IMR-90 (cell line): ENCODE data around the gene HGFAC. TPM values are rescaled to one million over a fixed set of nuclear protein-coding genes. Genes with fewer than 3 reads are reported as not detected.

ENCODE experiments used
- ATAC-seq: fragments of 200-7000 bp; cut with Tn5 transposase; 2 replicates; pipeline ENCODE4 v1.9.1; 2020; ENCODE audit warnings: low read depth, mild to moderate bottlenecking, moderate library complexity
- BruUV-seq: library from RNA; stranded (reverse); fragments of 400-500 nt; replicated peaks from 2 replicates; lab custom pipeline; 2021; lab: Mats Ljungman, UMichigan
- CTCF ChIA-PET: fragments of 300-600 bp; formaldehyde crosslinking; extraction: SDS; loops from one replicate; lab custom pipeline; 2021; ENCODE audit warnings: antibody characterized with exemption; lab: Yijun Ruan, JAX
- POLR2A ChIA-PET: fragments of 300-600 bp; sonication (Branson Sonifier 250); formaldehyde crosslinking; loops from one replicate; lab custom pipeline; 2022; ENCODE audit warnings: antibody characterized with exemption; ENCODE audit not compliant: unreplicated experiment; lab: Charles Lee
- DNase-seq: peaks from one replicate; pipeline ENCODE4 v3.0.0; 2013
- H2AFZ ChIP-seq: replicated peaks from 2 replicates; pipeline ENCODE3; 2013; ENCODE audit warnings: low read length, mild to moderate bottlenecking; ENCODE audit not compliant: poor library complexity
- H2AK5ac ChIP-seq: 2 replicates; pipeline ENCODE4 v1.6.1; 2013; ENCODE audit warnings: low read depth, low read length, inconsistent platforms
- H2AK9ac ChIP-seq: replicated peaks from 2 replicates; pipeline ENCODE3; 2013; ENCODE audit warnings: mild to moderate bottlenecking, low read depth, low read length, moderate library complexity; ENCODE audit not compliant: poor library complexity
- H2BK120ac ChIP-seq: 2 replicates; pipeline ENCODE4 v1.6.1; 2013; ENCODE audit warnings: low read depth, low read length, inconsistent platforms
- H2BK15ac ChIP-seq: 3 replicates; pipeline ENCODE4 v1.6.1; 2013; ENCODE audit warnings: low read depth, low read length, inconsistent platforms
- H2BK20ac ChIP-seq: 2 replicates; pipeline ENCODE4 v1.6.1; 2013; ENCODE audit warnings: low read depth, mild to moderate bottlenecking, inconsistent platforms, low read length, moderate library complexity
- H2BK5ac ChIP-seq: 2 replicates; pipeline ENCODE4 v1.6.1; 2013; ENCODE audit warnings: mild to moderate bottlenecking, low read depth, low read length, inconsistent platforms; ENCODE audit not compliant: poor library complexity, severe bottlenecking
- H3K14ac ChIP-seq: replicated peaks from 2 replicates; pipeline ENCODE4 v1.6.1; 2013; ENCODE audit warnings: low read depth, low read length, inconsistent platforms
- H3K18ac ChIP-seq: 2 replicates; pipeline ENCODE4 v1.6.1; 2013; ENCODE audit warnings: low read depth, low read length, control low read depth
- H3K23ac ChIP-seq: 2 replicates; pipeline ENCODE4 v1.6.1; 2013; ENCODE audit warnings: low read depth, low read length, inconsistent platforms
- H3K27ac ChIP-seq: 2 replicates; pipeline ENCODE4 v1.5.1; 2013; ENCODE audit warnings: mild to moderate bottlenecking, control low read depth, low read length; ENCODE audit not compliant: insufficient read depth
- H3K27me3 ChIP-seq: 2 replicates; pipeline ENCODE4 v1.6.1; 2013; ENCODE audit warnings: low read length; ENCODE audit not compliant: control insufficient read depth, insufficient read depth
- H3K36me3 ChIP-seq: 2 replicates; pipeline ENCODE4 v1.6.1; 2013; ENCODE audit warnings: low read length, mixed read lengths; ENCODE audit not compliant: control insufficient read depth, insufficient read depth
- H3K4ac ChIP-seq: 2 replicates; pipeline ENCODE4 v1.6.1; 2013; ENCODE audit warnings: low read depth, low read length, inconsistent platforms
- H3K4me1 ChIP-seq: 2 replicates; pipeline ENCODE4 v1.6.1; 2013; ENCODE audit warnings: low read length, mixed read lengths; ENCODE audit not compliant: control insufficient read depth, insufficient read depth
- H3K4me2 ChIP-seq: 2 replicates; pipeline ENCODE4 v1.6.1; 2013; ENCODE audit warnings: low read depth, mild to moderate bottlenecking, control low read depth, low read length, moderate library complexity
- H3K4me3 ChIP-seq: 2 replicates; pipeline ENCODE4 v1.5.1; 2013; ENCODE audit warnings: low read depth, mild to moderate bottlenecking, control low read depth, low read length, moderate library complexity; ENCODE audit not compliant: insufficient read depth
- H3K56ac ChIP-seq: 2 replicates; pipeline ENCODE4 v1.6.1; 2013; ENCODE audit warnings: low read length, inconsistent platforms; ENCODE audit not compliant: insufficient read depth; ENCODE audit errors: extremely low read depth
- H3K79me1 ChIP-seq, 2 experiments: 2 replicates each; pipeline ENCODE4 v1.6.1; 2013; ENCODE audit warnings: low read length in 2 of 2, inconsistent platforms in 1 of 2, low read depth in 1 of 2
- H3K9ac ChIP-seq: 2 replicates; pipeline ENCODE4 v1.6.1; 2013; ENCODE audit warnings: low read depth, low read length, control low read depth
- H3K9me1 ChIP-seq: 2 replicates; pipeline ENCODE4 v1.6.1; 2013; ENCODE audit warnings: low read length, inconsistent platforms; ENCODE audit not compliant: insufficient read depth
- H3K9me3 ChIP-seq: 2 replicates; pipeline ENCODE4 v1.6.1; 2013; ENCODE audit warnings: low read length; ENCODE audit not compliant: control insufficient read depth, insufficient read depth
- H4K20me1 ChIP-seq: 2 replicates; pipeline ENCODE4 v1.6.1; 2013; ENCODE audit warnings: low read length, inconsistent platforms; ENCODE audit not compliant: insufficient read depth
- H4K5ac ChIP-seq: 2 replicates; pipeline ENCODE4 v1.6.1; 2013; ENCODE audit warnings: mild to moderate bottlenecking, low read depth, low read length, control low read depth
- H4K8ac ChIP-seq, 2 experiments: 2 replicates each; pipeline ENCODE4 v1.6.1; 2013; ENCODE audit warnings: low read depth in 2 of 2, low read length in 2 of 2, control low read depth in 1 of 2, inconsistent platforms in 1 of 2
- H4K91ac ChIP-seq: 2 replicates; pipeline ENCODE4 v1.6.1; 2013; ENCODE audit warnings: low read depth, low read length, inconsistent platforms; ENCODE audit not compliant: insufficient read depth
- BHLHE40 ChIP-seq: fragments of 150-350 bp; IDR thresholded peaks from 2 replicates; pipeline ENCODE4 v1.6.1; 2016; ENCODE audit warnings: mild to moderate bottlenecking, low read depth, low read length
- SMC3 ChIP-seq: fragments of 150-350 bp; IDR thresholded peaks from 2 replicates; pipeline ENCODE4 v1.6.1; 2016; ENCODE audit warnings: low read depth, mild to moderate bottlenecking, antibody characterized with exemption, low read length, moderate library complexity
- WGBS, 2 experiments: methylation state at CpG; one replicate each; pipeline versions ENCODE4 v1.1.5 to v1.1.7; 2013; ENCODE audit warnings: missing lambda C conversion rate in 2 of 2; ENCODE audit not compliant: insufficient read length in 1 of 2; ENCODE audit errors: extremely low coverage in 2 of 2; 5-methylcytosine and 5-hydroxymethylcytosine counted together
- dilution Hi-C: fragments of 300-500 bp; cut with HindIII; formaldehyde crosslinking; loops from one replicate; pipeline ENCODE4 v1.14.3; 2018; ENCODE audit warnings: low sequenced_read_pairs; ENCODE audit not compliant: unreplicated experiment
- in situ Hi-C: fragments of 300-500 bp; cut with MboI; formaldehyde crosslinking; loops from 3 replicates; pipeline ENCODE4 v1.14.3; 2019; ENCODE audit warnings: low sequenced_read_pairs, inconsistent platforms, mixed read lengths
- intact Hi-C: fragments of 100-400 bp; cut with micrococcal nuclease; formaldehyde crosslinking; loops from 2 replicates; pipeline ENCODE4 v1.10.0; 2022
- polyA plus RNA-seq, 3 experiments: library from polyadenylated mRNA; depleted of rRNA; stranded (reverse); fragments of >200 nt; gene quantifications; 2 replicates each; pipeline ENCODE4 v1.2.3, GENCODE V29; 2012; ENCODE audit warnings: low replicate concordance in 1 of 3
- total RNA-seq: library from RNA; depleted of rRNA; stranded (reverse); fragments of >200 nt; gene quantifications from 2 replicates; pipeline ENCODE4 v1.2.3, GENCODE V29; 2012

Gene HGFAC
- total and polyA plus RNA-seq, 2 of the 4 experiments (the other 2 are of a cell fraction), result 0.05 TPM; not detected in 1

- TF ChIP-seq BHLHE40, result no peak
Measured at GRCh38 chr4:3473181-3473950, 31.6 kb downstream of the HGFAC start (continued).

GRCh38 chr4:3473996-3474765 is 32.4 kb downstream of the HGFAC start:
- Histone ChIP-seq H3K23ac (no peak overlapping the region), H4K8ac (no peak overlapping the region), H2AK9ac (no peak overlapping the region), H2BK20ac (no peak overlapping the region), H2AK5ac (no peak overlapping the region), H2BK15ac (no peak overlapping the region), H3K4me3 (no peak overlapping the region), H3K9ac (no peak overlapping the region), H2AFZ (no peak overlapping the region), H2BK120ac (no peak overlapping the region), H3K4me1 (no peaks in the 10 kb centered on the region), H4K91ac (no peak overlapping the region), H3K27me3 (peaks cover 47% of the 10 kb centered on the region), H4K5ac (no peak overlapping the region), H3K9me1 (no peaks in the 10 kb centered on the region), H3K4me2 (no peak overlapping the region), H4K20me1 (no peaks in the 10 kb centered on the region), H3K79me1 (no peaks in the 10 kb centered on the region), H3K56ac (no peak overlapping the region), H3K4ac (no peak overlapping the region), H3K18ac (no peak overlapping the region), H3K14ac (no peak overlapping the region), H3K36me3 (no peaks in the 10 kb centered on the region), H3K27ac (no peak overlapping the region), H3K9me3 (no peaks in the 10 kb centered on the region), H2BK5ac (no peak overlapping the region)
- intact Hi-C loops, result no loop called here
- dilution Hi-C loops, result no loop called here
- TF ChIP-seq SMC3, result no peak
- DNase-seq (no peak), ATAC-seq (no peak)
- CTCF ChIA-PET, result no interaction called here
- no TSS peak for BruUV-seq
- POLR2A ChIA-PET, result no interaction called here
- 69% methylated on average over 4 of the region's 13 CpGs; no CpG with 5 or more reads in 1 of the 2 experiments for WGBS, 2 experiments
- in situ Hi-C loops, result no loop called here
